Measurements from ENCODE around the gene RERE.

The RERE gene

DNA sequence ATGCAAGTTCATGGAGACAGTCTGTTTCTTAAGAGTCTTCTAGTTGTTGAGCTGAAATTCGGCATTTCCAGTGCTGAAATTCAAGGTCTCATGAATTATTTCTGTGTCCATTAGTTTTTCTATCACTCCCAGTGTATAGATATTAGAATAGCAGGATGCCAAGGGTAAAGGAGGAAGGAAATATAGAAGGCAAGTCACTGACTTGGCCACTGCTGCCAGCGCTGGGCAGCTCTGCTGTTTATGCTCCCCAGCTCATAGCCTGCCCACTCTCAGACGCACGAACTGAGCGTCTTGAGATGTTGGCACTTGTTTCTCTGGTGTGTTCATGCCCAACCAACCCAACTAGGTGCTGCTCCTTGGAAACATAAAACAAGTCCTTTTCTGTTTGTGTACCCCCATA, 389.5 kb downstream of the RERE start:
- H3K9ac ChIP-seq (ENCODE audit: low read length): peak overlapping the region; percentile 55
- no peak overlapping the region for H2AFZ ChIP-seq (ENCODE audit: low read depth, low read length, severe bottlenecking)
- H3K36me3 ChIP-seq (ENCODE audit: low read length): no peaks in the 10 kb centered on the region
- no peaks in the 10 kb centered on the region for H3K9me3 ChIP-seq (ENCODE audit: insufficient read depth, low read length)
- TF ChIP-seq, protein P1, sequence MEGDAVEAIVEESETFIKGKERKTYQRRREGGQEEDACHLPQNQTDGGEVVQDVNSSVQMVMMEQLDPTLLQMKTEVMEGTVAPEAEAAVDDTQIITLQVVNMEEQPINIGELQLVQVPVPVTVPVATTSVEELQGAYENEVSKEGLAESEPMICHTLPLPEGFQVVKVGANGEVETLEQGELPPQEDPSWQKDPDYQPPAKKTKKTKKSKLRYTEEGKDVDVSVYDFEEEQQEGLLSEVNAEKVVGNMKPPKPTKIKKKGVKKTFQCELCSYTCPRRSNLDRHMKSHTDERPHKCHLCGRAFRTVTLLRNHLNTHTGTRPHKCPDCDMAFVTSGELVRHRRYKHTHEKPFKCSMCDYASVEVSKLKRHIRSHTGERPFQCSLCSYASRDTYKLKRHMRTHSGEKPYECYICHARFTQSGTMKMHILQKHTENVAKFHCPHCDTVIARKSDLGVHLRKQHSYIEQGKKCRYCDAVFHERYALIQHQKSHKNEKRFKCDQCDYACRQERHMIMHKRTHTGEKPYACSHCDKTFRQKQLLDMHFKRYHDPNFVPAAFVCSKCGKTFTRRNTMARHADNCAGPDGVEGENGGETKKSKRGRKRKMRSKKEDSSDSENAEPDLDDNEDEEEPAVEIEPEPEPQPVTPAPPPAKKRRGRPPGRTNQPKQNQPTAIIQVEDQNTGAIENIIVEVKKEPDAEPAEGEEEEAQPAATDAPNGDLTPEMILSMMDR (IDR thresholded peaks at IDR 0.05; ENCODE audit: insufficient read depth, low read length, poor library complexity, severe bottlenecking): no peak
- no peak for TF ChIP-seq EZH2phosphoT487 (conservative IDR thresholded peaks at IDR 0.05; ENCODE audit: low read length)
- H3K27ac ChIP-seq (ENCODE audit: low read depth, low read length): peak overlapping the region; percentile 99
- no peaks in the 10 kb centered on the region for H3K9me2 ChIP-seq (replicated peaks; ENCODE audit: insufficient read depth, low read length)
- peaks cover 20% of the 10 kb centered on the region for H3K79me2 ChIP-seq (ENCODE audit: insufficient read depth, low read length)
- peaks cover 71% of the 10 kb centered on the region for H3F3A ChIP-seq (ENCODE audit: insufficient read depth)
- peak overlapping the region; percentile 13 for H3K4me3 ChIP-seq (ENCODE audit: insufficient read depth, low read length, poor library complexity, severe bottlenecking)
- H4K20me1 ChIP-seq (ENCODE audit: low read depth, low read length): no peaks in the 10 kb centered on the region
- no peaks in the 10 kb centered on the region for H3K27me3 ChIP-seq (ENCODE audit: low read length)
- H3K4me2 ChIP-seq (ENCODE audit: low read depth, low read length, poor library complexity, severe bottlenecking): peak overlapping the region; percentile 78

DNA sequence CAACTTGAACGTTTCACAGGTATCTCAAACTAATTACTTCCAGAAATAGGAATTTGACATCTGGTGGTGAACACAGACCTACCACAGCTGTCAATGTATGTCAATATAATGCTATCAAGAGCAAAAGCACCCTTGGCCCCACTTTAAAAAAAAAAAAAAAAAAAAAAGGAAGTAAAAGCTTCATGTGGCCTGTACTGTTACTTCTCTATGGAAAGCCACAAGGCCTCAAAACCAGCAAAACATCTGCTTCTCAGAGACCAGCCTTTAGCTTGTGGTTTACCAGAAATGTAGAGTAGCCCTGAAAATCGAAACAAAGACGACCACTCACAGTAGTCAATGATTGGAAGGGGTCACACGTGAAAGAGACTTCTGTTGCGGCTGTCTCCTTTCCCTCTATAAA, 389.9 kb downstream of the RERE start:
- H3K4me2 ChIP-seq (ENCODE audit: low read depth, low read length, poor library complexity, severe bottlenecking): peak overlapping the region; percentile 78

DNA sequence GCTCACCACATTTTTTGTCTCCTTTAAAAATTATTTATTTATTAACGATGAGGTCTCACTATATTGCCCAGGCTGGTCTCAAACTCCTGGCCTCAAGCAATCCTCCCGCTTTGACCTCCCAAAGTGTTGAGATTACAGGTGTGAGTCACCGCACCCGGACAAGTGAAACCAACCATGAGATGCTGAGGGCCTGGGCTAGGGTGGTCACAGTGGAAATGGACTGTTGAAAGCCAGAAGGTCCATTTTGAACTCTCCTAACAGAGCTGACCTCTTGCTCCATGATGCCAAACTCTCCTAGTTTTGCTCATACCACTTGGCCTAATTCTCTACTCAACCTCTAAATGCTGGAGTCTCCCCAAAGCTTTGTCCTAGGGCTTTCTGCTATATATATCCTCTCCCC, 390.4 kb downstream of the RERE start:
- H3K4me3 ChIP-seq (ENCODE audit: insufficient read depth, low read length, poor library complexity, severe bottlenecking): peak overlapping the region; percentile 18
- peaks cover 67% of the 10 kb centered on the region for H3F3A ChIP-seq (ENCODE audit: insufficient read depth)

More for the DNA sequence above, 389.9 kb downstream of the RERE start:
- H3K27me3 ChIP-seq (ENCODE audit: low read length): no peaks in the 10 kb centered on the region
- H3F3A ChIP-seq (ENCODE audit: insufficient read depth): peaks cover 68% of the 10 kb centered on the region
- peaks cover 25% of the 10 kb centered on the region for H3K79me2 ChIP-seq (ENCODE audit: insufficient read depth, low read length)
- H4K20me1 ChIP-seq (ENCODE audit: low read depth, low read length): no peaks in the 10 kb centered on the region
- peak overlapping the region; percentile 55 for H3K9ac ChIP-seq (ENCODE audit: low read length)
- H3K4me3 ChIP-seq (ENCODE audit: insufficient read depth, low read length, poor library complexity, severe bottlenecking): peak overlapping the region; percentile 18
- no peaks in the 10 kb centered on the region for H3K9me2 ChIP-seq (replicated peaks; ENCODE audit: insufficient read depth, low read length)
- no peak overlapping the region for H2AFZ ChIP-seq (ENCODE audit: low read depth, low read length, severe bottlenecking)
- TF ChIP-seq, protein P1 (IDR thresholded peaks at IDR 0.05; ENCODE audit: insufficient read depth, low read length, poor library complexity, severe bottlenecking): no peak
- TF ChIP-seq EZH2phosphoT487 (conservative IDR thresholded peaks at IDR 0.05; ENCODE audit: low read length): no peak
- no peaks in the 10 kb centered on the region for H3K36me3 ChIP-seq (ENCODE audit: low read length)
- H3K9me3 ChIP-seq (ENCODE audit: insufficient read depth, low read length): no peaks in the 10 kb centered on the region
- peak overlapping the region; percentile 99 for H3K27ac ChIP-seq (ENCODE audit: low read depth, low read length)

More for the DNA sequence above, 390.4 kb downstream of the RERE start:
- H3K4me2 ChIP-seq (ENCODE audit: low read depth, low read length, poor library complexity, severe bottlenecking): peak overlapping the region; percentile 78
- H4K20me1 ChIP-seq (ENCODE audit: low read depth, low read length): no peaks in the 10 kb centered on the region
- H3K27ac ChIP-seq (ENCODE audit: low read depth, low read length): peak overlapping the region; percentile 99
- H2AFZ ChIP-seq (ENCODE audit: low read depth, low read length, severe bottlenecking): no peak overlapping the region
- H3K27me3 ChIP-seq (ENCODE audit: low read length): no peaks in the 10 kb centered on the region
- TF ChIP-seq, protein P1 (IDR thresholded peaks at IDR 0.05; ENCODE audit: insufficient read depth, low read length, poor library complexity, severe bottlenecking): no peak
- TF ChIP-seq EZH2phosphoT487 (conservative IDR thresholded peaks at IDR 0.05; ENCODE audit: low read length): no peak
- H3K9me2 ChIP-seq (replicated peaks; ENCODE audit: insufficient read depth, low read length): no peaks in the 10 kb centered on the region
- H3K9ac ChIP-seq (ENCODE audit: low read length): peak overlapping the region; percentile 39
- H3K79me2 ChIP-seq (ENCODE audit: insufficient read depth, low read length): peaks cover 30% of the 10 kb centered on the region
- no peaks in the 10 kb centered on the region for H3K9me3 ChIP-seq (ENCODE audit: insufficient read depth, low read length)
- no peaks in the 10 kb centered on the region; the same call in 1 of the 2 replicates for H3K36me3 ChIP-seq (ENCODE audit: low read length)

Measured in SU-DHL-6 (cell line).